Measurements from ENCODE around the gene BCOR. TPM values are rescaled to one million over a fixed set of nuclear protein-coding genes. Genes with fewer than 3 reads are reported as not detected.

Gene BCOR
- total and polyA plus RNA-seq, 2 of the 13 experiments (the other 11 are each of a cell fraction or from before 2014, with no cell fraction given), result 14.3 to 15.2 TPM

DNA sequence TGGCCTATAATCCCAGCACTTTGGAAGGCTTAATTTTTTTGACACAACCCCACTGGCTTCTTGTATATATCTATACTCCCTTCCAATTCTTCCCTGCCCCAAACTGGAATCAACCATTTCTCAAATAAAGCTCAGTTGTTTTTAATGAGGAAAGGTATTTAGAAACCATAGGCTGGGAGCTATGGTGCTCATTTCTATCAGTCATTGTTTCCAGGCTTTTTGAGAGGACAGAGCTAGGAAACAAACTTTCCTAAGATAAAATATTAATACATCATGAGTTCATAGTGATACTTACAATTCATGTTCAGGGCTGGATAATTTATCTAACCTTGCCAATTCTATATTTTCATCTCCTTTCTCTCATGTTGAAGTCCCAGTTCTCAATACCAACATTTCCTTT, 50.3 kb downstream of the BCOR start (continued):
- TF ChIP-seq AHDC1 (CRISPR knock-in tag; IDR thresholded peaks at IDR 0.05; ENCODE audit: borderline replicate concordance), result no peak
- TF ChIP-seq GLI4 (CRISPR knock-in tag; IDR thresholded peaks at IDR 0.05; ENCODE audit: borderline replicate concordance), result no peak
- no peak for TF ChIP-seq YY1 (IDR thresholded peaks at IDR 0.05; ENCODE audit: insufficient read depth, insufficient replicate concordance, low read depth, low read length)
- no peak for TF ChIP-seq JARID2 (CRISPR knock-in tag; IDR thresholded peaks at IDR 0.05; ENCODE audit: insufficient replicate concordance)
- TF ChIP-seq REPIN1 (CRISPR knock-in tag; IDR thresholded peaks at IDR 0.05; ENCODE audit: borderline replicate concordance, low read depth), result no peak
- TF ChIP-seq, protein P1, sequence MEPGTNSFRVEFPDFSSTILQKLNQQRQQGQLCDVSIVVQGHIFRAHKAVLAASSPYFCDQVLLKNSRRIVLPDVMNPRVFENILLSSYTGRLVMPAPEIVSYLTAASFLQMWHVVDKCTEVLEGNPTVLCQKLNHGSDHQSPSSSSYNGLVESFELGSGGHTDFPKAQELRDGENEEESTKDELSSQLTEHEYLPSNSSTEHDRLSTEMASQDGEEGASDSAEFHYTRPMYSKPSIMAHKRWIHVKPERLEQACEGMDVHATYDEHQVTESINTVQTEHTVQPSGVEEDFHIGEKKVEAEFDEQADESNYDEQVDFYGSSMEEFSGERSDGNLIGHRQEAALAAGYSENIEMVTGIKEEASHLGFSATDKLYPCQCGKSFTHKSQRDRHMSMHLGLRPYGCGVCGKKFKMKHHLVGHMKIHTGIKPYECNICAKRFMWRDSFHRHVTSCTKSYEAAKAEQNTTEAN (CRISPR knock-in tag; conservative IDR thresholded peaks at IDR 0.05), result no peak
- no peak for TF ChIP-seq ZNF33B (CRISPR knock-in tag; IDR thresholded peaks at IDR 0.05)
- TF ChIP-seq MYPOP (CRISPR knock-in tag; IDR thresholded peaks at IDR 0.05), result no peak
- TF ChIP-seq, protein P2, sequence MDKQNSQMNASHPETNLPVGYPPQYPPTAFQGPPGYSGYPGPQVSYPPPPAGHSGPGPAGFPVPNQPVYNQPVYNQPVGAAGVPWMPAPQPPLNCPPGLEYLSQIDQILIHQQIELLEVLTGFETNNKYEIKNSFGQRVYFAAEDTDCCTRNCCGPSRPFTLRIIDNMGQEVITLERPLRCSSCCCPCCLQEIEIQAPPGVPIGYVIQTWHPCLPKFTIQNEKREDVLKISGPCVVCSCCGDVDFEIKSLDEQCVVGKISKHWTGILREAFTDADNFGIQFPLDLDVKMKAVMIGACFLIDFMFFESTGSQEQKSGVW (CRISPR knock-in tag; IDR thresholded peaks at IDR 0.05; ENCODE audit: borderline replicate concordance), result no peak
- TF ChIP-seq ZNF484 (CRISPR knock-in tag; IDR thresholded peaks at IDR 0.05; ENCODE audit: borderline replicate concordance, low read depth), result no peak
